Testis (tissue), 2 donors: ENCODE measurements around the gene AHCYL2.

Experiments used
- CTCF ChIP-seq, 3 experiments: fragments of 450-650 bp in 2 of 3; fragments of 200-600 bp in 1 of 3; sonication (generic) in 1 of 3; IDR thresholded peaks; one replicate each; pipeline ENCODE4 v1.5.1; 2016 to 2019; ENCODE audit warnings: antibody characterized with exemption in 3 of 3, mild to moderate bottlenecking in 2 of 3, moderate library complexity in 1 of 3
- POLR2A ChIP-seq: fragments of 450-650 bp; IDR thresholded peaks from one replicate; pipeline ENCODE4 v1.6.1; 2017; ENCODE audit warnings: antibody characterized with exemption, mild to moderate bottlenecking, moderate library complexity

- TF ChIP-seq CTCF (IDR thresholded peaks at IDR 0.05) (no peak), POLR2A (no peak)
These were observed 35.0 kb upstream of the AHCYL2 start for GRCh38 chr7:129189661-129190310.
